Measurements from ENCODE around the gene GLIS1. TPM values are rescaled to one million over a fixed set of nuclear protein-coding genes. Genes with fewer than 3 reads are reported as not detected.
A peak's percentile ranks its signal among the peaks of the same experiment; 100 is the strongest.

Gene GLIS1
- total RNA-seq, 1 experiment from 2014 or later: 0.28 TPM

DNA sequence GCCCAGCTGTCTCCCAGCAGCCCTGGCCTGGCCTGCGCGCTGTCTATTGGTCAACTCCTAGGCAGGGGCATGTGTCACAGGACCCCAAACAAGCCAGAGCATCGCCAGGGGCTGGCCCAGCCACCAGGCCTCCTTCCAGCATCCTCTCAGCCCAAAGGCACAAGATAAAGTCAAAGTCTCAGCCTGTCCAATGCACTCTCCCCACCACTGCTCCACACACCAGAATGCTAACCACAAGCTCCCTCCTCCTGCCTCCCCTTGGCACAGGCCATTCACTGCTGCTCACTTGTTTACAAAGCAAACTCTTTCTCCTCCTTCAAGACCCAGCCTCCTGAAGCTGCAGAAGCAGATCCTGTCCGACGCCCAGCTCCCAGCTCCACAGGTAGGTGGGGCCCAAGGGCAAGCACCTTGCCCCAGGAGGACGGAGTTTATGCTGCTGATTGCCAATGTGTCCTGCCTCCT lies 146.4 kb downstream of the GLIS1 start:
- no peak overlapping the region for H3T11ph ChIP-seq (ENCODE audit: low read length)

More for the DNA sequence above, 146.4 kb downstream of the GLIS1 start:
- no peak overlapping the region for H3K14ac ChIP-seq (ENCODE audit: insufficient read depth, low read length)
- no peak overlapping the region for H2BK5ac ChIP-seq (ENCODE audit: insufficient read length, low read length)
- H2AFZ ChIP-seq (ENCODE audit: low read length): no peak overlapping the region
- no peaks in the 10 kb centered on the region for H3K27me3 ChIP-seq (ENCODE audit: insufficient read depth, low read length)
- peak; percentile 72 for DNase-seq
- no peaks in the 10 kb centered on the region for H3K9me3 Mint-ChIP-seq
- H2BK12ac ChIP-seq (ENCODE audit: insufficient read length, low read depth, low read length): no peak overlapping the region
- H3K79me1 ChIP-seq (ENCODE audit: insufficient read depth, low read depth, low read length, poor library complexity, severe bottlenecking): no peaks in the 10 kb centered on the region
- no peak overlapping the region for H4K91ac ChIP-seq (ENCODE audit: insufficient read length, low read depth, low read length)
- no peaks in the 10 kb centered on the region for H3K9me3 ChIP-seq (ENCODE audit: control insufficient read depth, low read depth, low read length)
- H2AK5ac ChIP-seq (ENCODE audit: insufficient read length, low read length): no peak overlapping the region
- H3K9ac ChIP-seq (ENCODE audit: extremely low read depth, insufficient read length, low read length): no peak overlapping the region
- H3K27me3 Mint-ChIP-seq (ENCODE audit: low read depth): peaks cover 24% of the 10 kb centered on the region
- H3K79me2 ChIP-seq (ENCODE audit: insufficient read depth, low read length): no peaks in the 10 kb centered on the region
- no peak overlapping the region for H3K56ac ChIP-seq (ENCODE audit: insufficient read length, low read depth, low read length)
- peak overlapping the region in 1 of 2 experiments; percentile 36; a peak in 1 of 5 replicates for H3K4me3 Mint-ChIP-seq
- no peaks in the 10 kb centered on the region for H3K23me2 ChIP-seq (ENCODE audit: insufficient read length, low read depth, low read length, poor library complexity, severe bottlenecking)
- TF ChIP-seq, protein P1, sequence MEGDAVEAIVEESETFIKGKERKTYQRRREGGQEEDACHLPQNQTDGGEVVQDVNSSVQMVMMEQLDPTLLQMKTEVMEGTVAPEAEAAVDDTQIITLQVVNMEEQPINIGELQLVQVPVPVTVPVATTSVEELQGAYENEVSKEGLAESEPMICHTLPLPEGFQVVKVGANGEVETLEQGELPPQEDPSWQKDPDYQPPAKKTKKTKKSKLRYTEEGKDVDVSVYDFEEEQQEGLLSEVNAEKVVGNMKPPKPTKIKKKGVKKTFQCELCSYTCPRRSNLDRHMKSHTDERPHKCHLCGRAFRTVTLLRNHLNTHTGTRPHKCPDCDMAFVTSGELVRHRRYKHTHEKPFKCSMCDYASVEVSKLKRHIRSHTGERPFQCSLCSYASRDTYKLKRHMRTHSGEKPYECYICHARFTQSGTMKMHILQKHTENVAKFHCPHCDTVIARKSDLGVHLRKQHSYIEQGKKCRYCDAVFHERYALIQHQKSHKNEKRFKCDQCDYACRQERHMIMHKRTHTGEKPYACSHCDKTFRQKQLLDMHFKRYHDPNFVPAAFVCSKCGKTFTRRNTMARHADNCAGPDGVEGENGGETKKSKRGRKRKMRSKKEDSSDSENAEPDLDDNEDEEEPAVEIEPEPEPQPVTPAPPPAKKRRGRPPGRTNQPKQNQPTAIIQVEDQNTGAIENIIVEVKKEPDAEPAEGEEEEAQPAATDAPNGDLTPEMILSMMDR (conservative IDR thresholded peaks at IDR 0.05): peak; percentile 51
- no peak overlapping the region for H2BK15ac ChIP-seq (ENCODE audit: low read depth, low read length)
- WGBS (ENCODE audit: extremely low coverage, insufficient read length, low lambda C conversion rate): no CpG with 5 or more reads among the region's 6 CpGs
- no peak overlapping the region for H3K18ac ChIP-seq (ENCODE audit: insufficient read length, low read depth, low read length)
- H3K4me1 ChIP-seq (ENCODE audit: insufficient read depth, low read length): no peaks in the 10 kb centered on the region; the same call in 1 of the 2 replicates
- H3K36me3 Mint-ChIP-seq (ENCODE audit: insufficient read depth in 1 of 3, low read depth in 3 of 3): no peaks in the 10 kb centered on the region
- no peak overlapping the region for H2BK120ac ChIP-seq (ENCODE audit: low read depth, low read length, poor library complexity, severe bottlenecking)
- H4K5ac ChIP-seq (ENCODE audit: insufficient read length, low read depth, low read length): no peak overlapping the region
- no peak overlapping the region for H2BK20ac ChIP-seq (ENCODE audit: low read depth, low read length, poor library complexity, severe bottlenecking)
- H3K27ac Mint-ChIP-seq: no peak overlapping the region; a peak in 1 of 7 replicates
- no peak overlapping the region for H4K8ac ChIP-seq (replicated peaks; ENCODE audit: insufficient read length, low read depth, low read length)
- no peak overlapping the region for H3K4ac ChIP-seq (ENCODE audit: low read depth, low read length)
- H3K4me1 Mint-ChIP-seq: peaks cover 20 to 22% of the 10 kb centered on the region in 2 experiments
- H3K23ac ChIP-seq (ENCODE audit: insufficient read length, low read depth, low read length): no peak overlapping the region
- no peak overlapping the region for H3K4me2 ChIP-seq (ENCODE audit: insufficient read depth, insufficient read length, low read length)
- H4K20me1 ChIP-seq (ENCODE audit: control insufficient read depth, insufficient read depth, insufficient read length): no peaks in the 10 kb centered on the region
- no peak overlapping the region for H3K27ac ChIP-seq (ENCODE audit: insufficient read length, low read depth, low read length)
